Measurements from ENCODE around the gene MRPL17.

Gene MRPL17

GRCh38 chr11:6681949-6682348, 1.2 kb downstream of the MRPL17 start:
- no peak for DNase-seq

- no peak for DNase-seq
Observed at GRCh38 chr11:6681505-6681904, 1.6 kb downstream of the MRPL17 start.

- no peak for DNase-seq
Observed at GRCh38 chr11:6677018-6677417, 6.1 kb downstream of the MRPL17 start.

- no peak for DNase-seq
Observed at GRCh38 chr11:6674862-6675261, 8.3 kb downstream of the MRPL17 start.

- DNase-seq: no peak
Observed at GRCh38 chr11:6674219-6674597, 8.9 kb downstream of the MRPL17 start.

- DNase-seq: no peak
Observed at GRCh38 chr11:6673523-6674218, 9.5 kb downstream of the MRPL17 start.

- no peak for DNase-seq
Observed at GRCh38 chr11:6671991-6672390, 11.1 kb downstream of the MRPL17 start.

GRCh38 chr11:6670202-6670830, 12.8 kb downstream of the MRPL17 start:
- DNase-seq: peak in 1 of 2 donors; percentile 44

- peak; percentile 46 to 80 for DNase-seq
Observed at GRCh38 chr11:6667733-6668374, 15.3 kb downstream of the MRPL17 start.

GRCh38 chr11:6666302-6667183, 16.6 kb downstream of the MRPL17 start:
- DNase-seq: no peak

GRCh38 chr11:6664551-6664950, 18.6 kb downstream of the MRPL17 start:
- no peak for DNase-seq

GRCh38 chr11:6663794-6664469, 19.2 kb downstream of the MRPL17 start:
- no peak for DNase-seq

GRCh38 chr11:6660712-6661111, 22.4 kb downstream of the MRPL17 start:
- DNase-seq: no peak

- DNase-seq: no peak
Observed at GRCh38 chr11:6658647-6659046, 24.5 kb downstream of the MRPL17 start.

GRCh38 chr11:6657346-6657745, 25.8 kb downstream of the MRPL17 start:
- no peak for DNase-seq

GRCh38 chr11:6656936-6657335, 26.2 kb downstream of the MRPL17 start:
- DNase-seq: no peak

- DNase-seq: no peak
Observed at GRCh38 chr11:6656584-6656915, 26.6 kb downstream of the MRPL17 start.

GRCh38 chr11:6655790-6656583, 27.2 kb downstream of the MRPL17 start, which contains the start of gene DCHS1:
DCHS1 (minus strand) TSS chr11:6655809; CDS start chr11:6641613, 14,196 bp downstream.
- DNase-seq: peak in 1 of 2 donors; percentile 31

- peak; percentile 24 to 42 for DNase-seq
Observed at GRCh38 chr11:6655020-6655789, 27.9 kb downstream of the MRPL17 start.

- DNase-seq: no peak
Observed at GRCh38 chr11:6654281-6655019, 28.7 kb downstream of the MRPL17 start.
